Trophoblast cell (in vitro differentiated cells and primary cell): Measurements from ENCODE around the gene SLX4IP.

Experiments used
- DNase-seq, 2 donors: peaks; one replicate each; pipeline ENCODE4 v3.0.0-alpha.2; 2016
- H2AFZ ChIP-seq: 2 replicates; pipeline ENCODE4 v1.6.1; 2013; ENCODE audit warnings: low read length, moderate library complexity, mild to moderate bottlenecking; ENCODE audit not compliant: insufficient read depth, poor library complexity
- H2AK5ac ChIP-seq: 2 replicates; pipeline ENCODE4 v1.6.1; 2013; ENCODE audit warnings: mild to moderate bottlenecking, low read length
- H2BK120ac ChIP-seq: 2 replicates; pipeline ENCODE4 v1.6.1; 2013; ENCODE audit warnings: low read length, mild to moderate bottlenecking, moderate library complexity; ENCODE audit not compliant: insufficient read depth, poor library complexity
- H2BK12ac ChIP-seq: 2 replicates; pipeline ENCODE4 v1.6.1; 2013; ENCODE audit warnings: mild to moderate bottlenecking, low read length, moderate library complexity
- H2BK5ac ChIP-seq: 2 replicates; pipeline ENCODE4 v1.6.1; 2013; ENCODE audit warnings: low read length, low read depth, moderate library complexity, mild to moderate bottlenecking; ENCODE audit not compliant: poor library complexity
- H3K14ac ChIP-seq: 2 replicates; pipeline ENCODE4 v1.6.1; 2013; ENCODE audit warnings: mild to moderate bottlenecking, low read length
- H3K18ac ChIP-seq: 2 replicates; pipeline ENCODE4 v1.6.1; 2013; ENCODE audit warnings: mild to moderate bottlenecking, low read length
- H3K23ac ChIP-seq: 2 replicates; pipeline ENCODE4 v1.6.1; 2013; ENCODE audit warnings: low read length
- H3K27ac ChIP-seq: 2 replicates; pipeline ENCODE4 v1.5.1; 2013; ENCODE audit warnings: low read depth, mild to moderate bottlenecking, inconsistent platforms, low read length, moderate library complexity
- H3K27me3 ChIP-seq: 2 replicates; pipeline ENCODE4 v1.6.1; 2013; ENCODE audit warnings: inconsistent platforms, mild to moderate bottlenecking, low read length, moderate library complexity; ENCODE audit not compliant: insufficient read depth
- H3K36me3 ChIP-seq, 2 experiments: 1 replicate in 1 of 2; 2 replicates in 1 of 2; pipeline ENCODE4 v1.6.1; 2013; ENCODE audit warnings: low read length in 2 of 2, mild to moderate bottlenecking in 2 of 2, moderate library complexity in 1 of 2; ENCODE audit not compliant: insufficient read depth in 2 of 2, control insufficient read depth in 1 of 2
- H3K4ac ChIP-seq: 2 replicates; pipeline ENCODE4 v1.6.1; 2013; ENCODE audit warnings: low read depth, mild to moderate bottlenecking, low read length, moderate library complexity
- H3K4me1 ChIP-seq, 2 experiments: 1 replicate in 1 of 2; 2 replicates in 1 of 2; pipeline ENCODE4 v1.6.1; 2013; ENCODE audit warnings: low read length in 2 of 2, mild to moderate bottlenecking in 2 of 2, moderate library complexity in 1 of 2; ENCODE audit not compliant: insufficient read depth in 2 of 2, control insufficient read depth in 1 of 2
- H3K4me2 ChIP-seq: 2 replicates; pipeline ENCODE4 v1.6.1; 2013; ENCODE audit warnings: inconsistent platforms, mild to moderate bottlenecking, low read length, moderate library complexity
- H3K4me3 ChIP-seq: 2 replicates; pipeline ENCODE4 v1.5.1; 2013; ENCODE audit warnings: mild to moderate bottlenecking, low read depth, low read length, inconsistent platforms
- H3K79me1 ChIP-seq: one replicate; pipeline ENCODE4 v1.6.1; 2013; ENCODE audit warnings: low read length
- H3K79me2 ChIP-seq: 2 replicates; pipeline ENCODE4 v1.6.1; 2013; ENCODE audit warnings: low read length, mild to moderate bottlenecking; ENCODE audit not compliant: control insufficient read depth, insufficient read depth, poor library complexity
- H3K9ac ChIP-seq: 2 replicates; pipeline ENCODE4 v1.6.1; 2013; ENCODE audit warnings: mild to moderate bottlenecking, low read length
- H3K9me3 ChIP-seq: 2 replicates; pipeline ENCODE4 v1.6.1; 2013; ENCODE audit warnings: low read depth, mild to moderate bottlenecking, control low read depth, inconsistent platforms, low read length; ENCODE audit not compliant: insufficient read depth
- H4K12ac ChIP-seq: 2 replicates; pipeline ENCODE4 v1.6.1; 2013; ENCODE audit warnings: low read depth, mild to moderate bottlenecking, low read length, moderate library complexity
- H4K8ac ChIP-seq: 2 replicates; pipeline ENCODE4 v1.6.1; 2013; ENCODE audit warnings: low read depth, mild to moderate bottlenecking, low read length, moderate library complexity
- H4K91ac ChIP-seq: one replicate; pipeline ENCODE4 v1.6.1; 2013; ENCODE audit warnings: low read depth, mild to moderate bottlenecking, low read length, moderate library complexity
- WGBS: extraction: QIAGEN DNeasy Blood & Tissue Kit; methylation state at CpG from one replicate; pipeline ENCODE4 v1.1.7; 2013; ENCODE audit warnings: missing lambda C conversion rate; ENCODE audit not compliant: insufficient read length, insufficient coverage; ENCODE audit errors: extremely low coverage; 5-methylcytosine and 5-hydroxymethylcytosine counted together

The SLX4IP gene

GRCh38 chr20:10469599-10469998 lies 34.5 kb downstream of the SLX4IP start:
- Histone ChIP-seq H3K27me3 (no peaks in the 10 kb centered on the region), H2BK5ac (no peak overlapping the region), H4K8ac (no peak overlapping the region), H3K79me2 (no peaks in the 10 kb centered on the region), H2AFZ (no peak overlapping the region), H3K23ac (no peak overlapping the region), H3K18ac (no peak overlapping the region), H3K79me1 (peaks cover 10% of the 10 kb centered on the region), H4K91ac (no peak overlapping the region), H3K14ac (no peak overlapping the region), H3K4me1 (peaks cover 14 to 18% of the 10 kb centered on the region in 2 experiments), H4K12ac (no peak overlapping the region), H2BK12ac (no peak overlapping the region), H3K4me3 (no peak overlapping the region), H3K36me3 (no peaks in the 10 kb centered on the region), H3K9ac (no peak overlapping the region), H3K9me3 (no peaks in the 10 kb centered on the region), H3K27ac (no peak overlapping the region), H2AK5ac (no peak overlapping the region), H3K4ac (no peak overlapping the region), H2BK120ac (no peak overlapping the region), H3K4me2 (peak overlapping the region; percentile 18)
- peak; percentile 43 to 76 for DNase-seq
- WGBS: no CpG with 5 or more reads among the region's 7 CpGs

GRCh38 chr20:10470276-10470675 lies 35.2 kb downstream of the SLX4IP start:
- no peak overlapping the region for H2AFZ ChIP-seq
- no peaks in the 10 kb centered on the region for H3K36me3 ChIP-seq
- peaks cover 11 to 13% of the 10 kb centered on the region in 2 experiments for H3K4me1 ChIP-seq
- DNase-seq: no peak
- H3K4me2 ChIP-seq: no peak overlapping the region
- H3K79me1 ChIP-seq: peaks cover 9% of the 10 kb centered on the region
- H2BK120ac ChIP-seq: no peak overlapping the region
- H2AK5ac ChIP-seq: no peak overlapping the region
- no peaks in the 10 kb centered on the region for H3K79me2 ChIP-seq
- H3K27ac ChIP-seq: no peak overlapping the region
- H3K23ac ChIP-seq: no peak overlapping the region
- H2BK12ac ChIP-seq: no peak overlapping the region
- H4K91ac ChIP-seq: no peak overlapping the region
- no peak overlapping the region for H4K12ac ChIP-seq
- no peaks in the 10 kb centered on the region for H3K9me3 ChIP-seq
- H3K18ac ChIP-seq: no peak overlapping the region
- no peak overlapping the region for H3K4me3 ChIP-seq
- H3K27me3 ChIP-seq: no peaks in the 10 kb centered on the region
- no peak overlapping the region for H2BK5ac ChIP-seq
- no CpG with 5 or more reads among the region's 6 CpGs for WGBS
- H4K8ac ChIP-seq: no peak overlapping the region
- H3K9ac ChIP-seq: no peak overlapping the region
- H3K14ac ChIP-seq: no peak overlapping the region
- no peak overlapping the region for H3K4ac ChIP-seq

GRCh38 chr20:10472871-10473270 lies 37.8 kb downstream of the SLX4IP start:
- H3K18ac ChIP-seq: no peak overlapping the region
- H4K8ac ChIP-seq: no peak overlapping the region
- H2AFZ ChIP-seq: no peak overlapping the region
- no peak overlapping the region for H3K4me3 ChIP-seq
- no peak overlapping the region for H2BK120ac ChIP-seq
- DNase-seq: no peak
- H3K27ac ChIP-seq: no peak overlapping the region
- no peak overlapping the region for H2BK5ac ChIP-seq
- no peak overlapping the region for H2BK12ac ChIP-seq
- peaks cover 4% of the 10 kb centered on the region for H3K79me1 ChIP-seq
- peaks cover 8 to 9% of the 10 kb centered on the region in 2 experiments for H3K4me1 ChIP-seq
- H3K9ac ChIP-seq: no peak overlapping the region
- no peak overlapping the region for H4K91ac ChIP-seq
- no peak overlapping the region for H2AK5ac ChIP-seq
- WGBS: no CpG with 5 or more reads among the region's 2 CpGs
- no peaks in the 10 kb centered on the region for H3K9me3 ChIP-seq
- no peak overlapping the region for H3K14ac ChIP-seq
- H4K12ac ChIP-seq: no peak overlapping the region
- H3K4ac ChIP-seq: no peak overlapping the region
- H3K23ac ChIP-seq: no peak overlapping the region
- no peaks in the 10 kb centered on the region for H3K27me3 ChIP-seq
- H3K36me3 ChIP-seq: no peaks in the 10 kb centered on the region
- no peak overlapping the region for H3K4me2 ChIP-seq
- H3K79me2 ChIP-seq: no peaks in the 10 kb centered on the region

GRCh38 chr20:10474606-10475184 lies 39.6 kb downstream of the SLX4IP start:
- Histone ChIP-seq H3K36me3 (no peaks in the 10 kb centered on the region), H4K8ac (peak overlapping the region; percentile 43), H2BK12ac (peak overlapping the region; percentile 11), H4K91ac (peak overlapping the region; percentile 2), H2BK5ac (no peak overlapping the region), H3K23ac (no peak overlapping the region), H3K79me1 (peaks cover 2% of the 10 kb centered on the region), H3K4me3 (no peak overlapping the region), H2BK120ac (peak overlapping the region; percentile 4), H4K12ac (no peak overlapping the region), H3K14ac (no peak overlapping the region), H3K4ac (no peak overlapping the region), H3K27ac (no peak overlapping the region), H2AK5ac (peak overlapping the region; percentile 35), H3K4me2 (no peak overlapping the region), H3K9ac (no peak overlapping the region), H2AFZ (no peak overlapping the region), H3K9me3 (no peaks in the 10 kb centered on the region), H3K79me2 (no peaks in the 10 kb centered on the region), H3K4me1 (peaks cover 7 to 8% of the 10 kb centered on the region in 2 experiments), H3K18ac (no peak overlapping the region), H3K27me3 (no peaks in the 10 kb centered on the region)
- WGBS: no CpG with 5 or more reads among the region's 11 CpGs
- no peak for DNase-seq
